NCI-H748 (cell line): Measurements from ENCODE around the gene TECTA.

Experiments
- DNase-seq: peaks from one replicate; lab custom pipeline; 2025; ENCODE audit not compliant: unreplicated experiment; lab: John Stamatoyannopoulos, UW

TECTA gene

DNA sequence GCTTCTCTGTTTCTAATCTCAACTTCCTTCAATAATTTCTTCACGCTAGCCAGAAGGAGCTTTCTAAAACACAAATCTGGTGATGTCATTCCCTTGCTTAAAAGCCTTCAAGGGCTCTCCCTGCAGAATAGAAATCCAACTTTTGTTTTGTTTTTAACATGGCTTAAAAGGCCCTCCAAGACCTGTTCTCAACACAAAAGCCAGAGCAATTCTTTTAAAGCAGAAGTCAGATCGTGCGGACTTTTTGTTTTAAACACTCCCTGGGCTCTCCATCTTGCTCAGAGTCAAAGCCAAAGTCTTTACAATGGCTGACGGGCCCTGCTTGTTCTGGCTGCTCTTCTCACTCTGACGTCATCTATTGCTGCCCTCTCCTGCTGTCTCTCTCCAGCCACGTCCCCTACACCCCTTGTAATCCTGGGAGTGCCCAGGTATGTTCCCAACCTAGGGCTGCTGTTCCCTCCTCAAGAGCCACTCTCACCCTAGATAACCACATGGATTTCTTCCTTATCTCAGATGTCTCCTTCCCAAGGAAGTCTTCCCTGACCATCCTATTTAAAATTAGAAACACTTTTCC, 22.5 kb downstream of the TECTA start:
- no peak for DNase-seq

DNA sequence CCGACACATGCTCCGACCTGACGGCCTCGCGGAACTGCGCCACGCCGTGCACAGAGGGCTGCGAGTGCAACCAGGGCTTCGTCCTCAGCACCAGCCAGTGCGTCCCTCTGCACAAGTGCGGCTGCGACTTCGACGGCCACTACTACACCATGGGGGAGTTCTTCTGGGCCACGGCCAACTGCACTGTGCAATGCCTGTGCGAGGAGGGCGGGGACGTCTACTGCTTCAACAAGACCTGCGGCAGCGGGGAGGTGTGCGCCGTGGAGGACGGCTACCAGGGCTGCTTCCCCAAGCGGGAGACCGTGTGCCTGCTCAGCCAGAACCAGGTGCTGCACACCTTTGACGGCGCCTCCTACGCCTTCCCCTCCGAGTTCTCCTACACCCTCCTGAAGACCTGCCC, 26.8 kb downstream of the TECTA start:
- no peak for DNase-seq

DNA sequence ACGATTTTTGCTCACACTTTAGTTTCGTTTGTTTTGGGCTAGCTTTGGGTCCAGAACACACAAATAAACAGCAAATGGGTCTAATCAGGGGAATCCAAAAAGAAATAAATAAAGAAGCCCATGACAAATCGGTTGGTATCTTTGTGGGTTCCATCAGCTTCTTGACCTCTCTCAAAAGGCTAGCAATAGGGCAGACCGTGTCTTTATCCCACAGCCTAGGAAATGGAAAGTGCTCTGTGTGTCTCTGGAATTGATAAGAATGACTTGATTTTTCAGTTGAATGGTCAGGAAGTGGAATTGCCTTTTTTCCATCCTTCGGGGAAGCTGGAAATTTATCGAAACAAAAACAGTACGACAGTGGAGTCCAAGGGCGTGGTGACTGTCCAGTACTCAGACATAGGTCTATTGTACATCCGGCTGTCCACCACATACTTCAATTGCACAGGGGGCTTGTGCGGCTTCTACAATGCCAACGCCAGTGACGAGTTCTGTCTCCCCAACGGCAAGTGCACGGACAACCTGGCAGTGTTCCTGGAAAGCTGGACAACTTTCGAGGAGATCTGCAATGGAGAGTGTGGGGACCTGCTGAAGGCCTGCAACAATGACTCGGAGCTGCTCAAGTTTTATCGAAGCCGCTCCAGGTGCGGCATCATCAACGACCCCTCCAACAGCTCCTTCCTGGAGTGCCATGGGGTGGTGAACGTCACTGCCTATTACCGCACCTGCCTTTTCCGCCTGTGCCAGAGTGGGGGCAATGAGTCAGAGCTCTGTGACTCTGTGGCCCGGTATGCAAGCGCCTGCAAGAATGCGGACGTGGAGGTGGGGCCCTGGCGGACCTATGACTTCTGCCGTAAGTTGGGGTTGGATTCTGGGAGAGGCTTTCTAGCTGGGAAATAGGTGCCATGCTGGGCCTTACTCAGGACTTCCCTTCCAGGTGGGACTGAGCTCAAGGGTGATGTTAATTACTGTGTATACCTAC, 28.6 kb downstream of the TECTA start:
- no peak for DNase-seq

DNA sequence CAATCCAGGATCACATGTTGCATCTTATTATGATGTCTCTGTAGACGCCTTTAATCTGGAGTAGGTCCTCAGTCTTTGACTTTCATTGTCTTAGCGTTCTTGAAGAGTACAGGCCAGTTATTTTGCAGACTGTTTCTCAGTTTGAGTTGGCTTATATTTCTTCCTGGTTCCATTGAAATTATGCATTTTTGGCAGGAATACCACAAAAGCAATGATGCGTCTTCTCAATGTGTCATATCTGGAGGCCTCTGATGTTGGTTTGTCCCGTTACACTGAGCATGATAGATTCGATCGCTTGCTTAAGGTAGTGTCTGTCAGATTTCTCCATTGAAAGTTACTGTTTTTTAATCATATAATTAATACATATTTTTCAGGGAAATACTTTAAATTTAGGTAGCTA, 30.6 kb downstream of the TECTA start:
- no peak for DNase-seq

DNA sequence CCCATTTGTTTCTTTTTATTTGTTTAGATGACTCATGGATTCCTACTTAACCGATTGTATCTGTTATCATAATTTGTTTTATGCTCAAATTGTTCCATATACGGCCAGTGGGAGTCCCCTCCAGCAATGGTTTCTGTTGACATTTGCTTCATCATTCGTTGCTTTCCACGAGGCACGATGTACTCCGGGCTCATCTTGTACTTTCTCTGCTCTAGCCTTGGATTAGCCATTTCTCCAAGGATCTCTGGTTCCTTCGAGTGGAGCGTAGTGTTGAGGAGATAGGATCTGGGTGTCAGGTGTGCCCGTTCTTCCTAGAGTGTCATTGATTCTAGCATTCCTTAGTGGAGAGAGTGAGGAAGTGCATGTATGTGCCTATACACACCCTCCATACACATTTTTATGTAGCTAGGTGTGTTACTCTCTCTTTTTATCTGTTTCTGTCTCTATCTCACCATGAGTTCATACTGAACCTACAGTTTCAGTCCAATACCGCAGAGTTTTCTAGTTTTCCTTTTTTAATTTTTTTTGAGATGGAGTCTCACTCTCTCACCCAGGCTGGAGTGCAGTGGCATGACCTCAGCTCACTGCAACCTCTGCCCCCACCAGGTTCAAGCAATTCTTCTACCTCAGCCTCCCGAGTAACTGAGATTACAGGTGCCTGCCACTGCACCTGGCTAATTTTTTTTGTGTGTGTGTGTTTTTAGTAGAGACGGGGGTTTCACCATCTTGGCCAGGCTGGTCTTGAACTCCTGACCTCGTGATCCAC, 31.4 kb downstream of the TECTA start:
- peak; percentile 11 for DNase-seq

DNA sequence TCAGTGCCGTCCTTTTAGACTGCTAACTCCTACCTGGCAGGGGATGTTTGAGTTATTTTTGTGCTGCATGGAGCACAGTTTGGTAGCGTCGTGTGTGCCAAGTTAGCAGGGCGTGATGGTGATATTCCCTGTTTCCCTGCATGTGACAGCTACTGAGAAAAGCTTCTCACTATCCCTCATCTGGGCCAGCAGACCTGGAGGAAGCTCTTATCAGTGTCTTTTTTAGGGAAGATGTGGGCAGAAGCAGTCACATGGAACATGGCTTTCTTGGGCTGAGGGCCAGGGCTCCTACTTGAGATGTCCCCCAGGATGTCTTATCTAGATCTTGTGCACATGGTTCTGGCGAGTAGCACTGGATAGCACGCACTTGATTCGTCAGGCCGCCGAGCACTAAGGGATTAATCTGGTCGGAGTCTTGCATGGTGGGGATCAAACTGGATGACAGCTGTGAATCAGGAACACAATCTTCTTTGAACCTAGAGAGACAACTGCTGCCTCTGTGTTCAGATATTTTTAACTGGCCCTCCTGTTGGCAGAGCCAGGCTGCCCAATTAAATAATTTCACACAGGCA, 33.8 kb downstream of the TECTA start:
- no peak for DNase-seq

DNA sequence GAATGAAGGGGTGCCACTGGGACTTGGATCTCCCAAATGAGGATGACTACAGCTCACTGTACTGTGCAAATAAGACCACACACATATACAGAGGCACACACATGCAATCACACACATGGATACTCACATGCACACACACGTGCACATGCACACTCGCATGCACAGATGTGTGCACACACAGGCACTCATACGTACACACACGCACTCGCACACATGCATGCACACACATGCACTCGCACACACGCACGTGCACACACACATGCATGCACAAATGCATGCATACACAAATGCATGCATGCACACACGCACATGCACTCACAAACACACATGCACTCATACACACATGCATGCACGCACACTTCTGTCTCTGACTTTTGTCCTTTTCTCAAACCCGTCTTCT, 36.0 kb downstream of the TECTA start:
- DNase-seq, result no peak

DNA sequence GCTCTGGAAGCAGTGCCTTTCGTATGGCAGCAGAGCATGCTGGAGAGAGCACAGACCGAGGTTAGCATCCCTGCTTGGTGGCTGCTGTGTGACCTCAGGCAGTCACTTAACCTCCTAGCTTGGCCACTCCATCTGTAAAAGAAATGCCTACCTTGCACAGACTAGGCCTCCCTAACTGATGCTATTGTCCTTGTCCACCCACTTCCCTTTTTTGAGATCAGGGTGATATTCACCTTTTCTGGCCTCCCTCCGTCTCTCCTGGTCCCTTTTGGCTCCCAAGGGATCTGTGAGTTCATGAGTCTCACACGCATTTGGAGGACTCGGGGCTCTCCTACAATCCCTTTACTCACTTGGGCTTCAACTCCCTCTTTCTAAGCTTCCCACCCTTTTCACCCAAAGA, 37.2 kb downstream of the TECTA start:
- no peak for DNase-seq

DNA sequence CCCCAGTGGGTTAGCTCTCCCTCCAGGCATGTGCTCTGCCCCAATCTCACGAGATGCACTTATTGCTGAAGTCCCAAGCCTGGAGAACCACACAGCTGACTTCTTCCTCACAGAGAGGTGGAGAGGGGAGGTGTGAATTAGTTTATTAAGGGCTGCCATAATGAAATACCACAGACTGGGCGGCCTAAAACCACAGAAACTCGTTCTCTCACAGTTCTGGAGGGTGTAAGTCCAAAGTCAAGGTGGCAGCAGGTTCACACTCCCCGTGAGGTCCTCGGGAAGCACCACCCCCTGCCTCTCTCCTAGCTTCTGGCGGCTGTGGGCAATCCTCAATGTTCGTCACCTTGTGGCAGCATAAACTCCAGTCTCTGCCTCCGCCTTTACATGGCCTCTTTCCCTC, 39.3 kb downstream of the TECTA start:
- DNase-seq, result no peak

DNA sequence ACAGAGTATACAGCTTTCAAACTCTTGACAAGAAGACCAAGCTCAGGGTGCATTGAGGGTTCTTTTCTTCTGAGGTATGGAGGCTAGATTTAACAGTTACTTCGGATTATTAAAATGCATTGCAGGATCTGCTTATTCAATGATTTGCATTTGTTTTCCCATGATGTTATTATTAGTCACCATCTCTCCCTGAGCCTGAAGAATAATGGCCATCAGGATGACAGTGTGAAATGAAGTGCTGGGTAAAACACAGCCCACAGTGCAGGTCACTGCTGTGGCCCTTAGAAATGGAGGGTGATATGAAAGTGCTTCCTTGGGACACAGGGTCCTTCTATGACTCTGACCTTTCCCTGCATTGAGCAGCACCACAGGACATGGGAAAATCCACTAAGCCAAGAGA, 40.0 kb downstream of the TECTA start:
- no peak for DNase-seq

DNA sequence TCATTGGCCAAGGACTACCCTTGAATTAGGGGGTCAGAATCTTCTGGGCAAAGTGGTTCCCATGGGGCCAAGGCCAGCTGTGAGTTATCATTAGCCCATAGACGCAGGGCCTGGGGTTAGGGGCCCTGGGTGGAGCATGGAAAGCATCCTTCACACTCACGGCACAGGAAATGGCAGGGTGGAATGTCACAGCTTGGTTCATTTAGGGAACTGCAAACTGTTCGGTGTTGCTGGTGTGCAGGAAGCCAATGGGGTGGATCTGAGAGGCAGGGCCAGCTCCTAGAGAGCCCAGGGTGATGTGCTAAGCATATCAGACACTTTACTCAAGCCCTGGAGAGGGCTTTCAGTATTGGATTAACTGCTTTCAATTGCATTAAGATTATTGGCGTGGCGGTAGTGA, 42.9 kb downstream of the TECTA start:
- no peak for DNase-seq

DNA sequence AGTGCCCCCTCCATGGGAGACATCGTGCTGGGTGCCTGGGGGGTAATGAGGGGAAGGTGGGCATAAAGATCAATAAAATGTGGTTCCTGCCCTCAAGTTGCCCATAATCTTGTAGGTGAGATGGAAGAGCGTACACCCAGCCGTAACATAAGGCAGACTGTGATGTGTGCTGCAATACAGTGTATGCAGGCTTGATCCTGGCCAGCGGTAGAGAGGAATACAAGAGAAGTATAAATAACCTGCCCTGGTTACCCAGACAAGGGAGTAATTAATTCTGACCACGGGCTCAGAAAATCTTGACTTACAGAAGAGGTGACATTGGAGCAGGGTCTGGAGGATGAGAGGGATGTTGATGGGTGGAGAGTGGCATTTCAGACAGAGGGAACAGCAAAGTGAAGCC, 43.7 kb downstream of the TECTA start:
- DNase-seq, result no peak

DNA sequence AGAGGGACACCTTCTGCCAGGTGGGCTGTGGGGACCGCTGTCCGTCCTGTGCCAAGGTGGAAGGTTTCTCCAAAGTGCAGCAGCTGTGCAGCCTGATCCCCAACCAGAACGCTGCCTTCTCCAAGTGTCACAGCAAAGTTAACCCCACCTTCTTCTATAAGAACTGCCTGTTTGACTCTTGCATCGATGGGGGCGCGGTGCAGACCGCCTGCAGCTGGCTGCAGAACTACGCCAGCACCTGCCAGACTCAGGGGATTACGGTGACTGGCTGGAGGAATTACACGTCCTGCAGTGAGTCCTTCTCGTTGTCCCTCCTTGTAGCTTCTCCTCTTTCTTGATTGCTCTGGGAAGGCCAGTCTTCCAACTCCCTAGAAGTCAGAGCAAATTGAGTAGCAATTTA, 44.8 kb downstream of the TECTA start:
- no peak for DNase-seq

DNA sequence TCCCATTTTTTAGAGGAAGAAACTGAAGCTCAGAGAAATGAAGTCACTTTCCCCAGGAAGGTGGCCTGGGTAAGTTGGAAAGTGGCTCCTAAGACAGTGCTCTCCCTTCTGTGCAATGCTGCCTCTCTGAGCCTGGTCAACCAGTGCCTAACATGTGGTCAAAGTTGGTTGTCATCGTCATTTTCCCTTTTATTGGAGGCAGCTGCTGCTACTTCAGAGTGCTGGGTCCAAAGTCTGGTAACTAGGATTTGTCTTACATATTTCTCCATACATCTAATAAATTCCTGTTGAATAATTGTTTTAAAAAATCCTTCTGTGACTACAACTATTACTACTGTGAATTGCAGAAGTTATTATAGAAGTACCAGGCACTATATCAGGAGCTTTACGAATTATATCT, 48.1 kb downstream of the TECTA start:
- no peak for DNase-seq

DNA sequence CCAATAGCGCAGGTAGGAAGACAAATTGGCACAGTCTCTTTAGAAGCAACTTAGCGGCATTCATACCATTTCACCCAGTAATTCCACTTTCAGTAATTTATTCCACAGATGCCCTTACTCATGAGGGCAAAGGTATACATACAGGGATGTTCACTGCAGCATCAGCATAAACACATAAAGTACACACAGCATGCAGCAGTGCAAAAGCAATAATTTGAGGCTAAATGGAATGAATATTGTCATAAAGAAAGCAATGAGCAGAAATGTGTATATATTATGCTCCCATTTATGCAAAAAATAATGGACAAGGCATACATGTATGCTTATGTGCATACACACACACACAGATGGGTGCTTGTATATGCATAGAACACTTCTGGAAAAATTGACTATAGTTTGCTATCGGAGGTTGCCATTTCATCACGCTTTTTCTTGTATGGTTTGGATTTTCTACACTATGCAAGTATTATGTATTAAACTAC, 50.2 kb downstream of the TECTA start:
- no peak for DNase-seq

DNA sequence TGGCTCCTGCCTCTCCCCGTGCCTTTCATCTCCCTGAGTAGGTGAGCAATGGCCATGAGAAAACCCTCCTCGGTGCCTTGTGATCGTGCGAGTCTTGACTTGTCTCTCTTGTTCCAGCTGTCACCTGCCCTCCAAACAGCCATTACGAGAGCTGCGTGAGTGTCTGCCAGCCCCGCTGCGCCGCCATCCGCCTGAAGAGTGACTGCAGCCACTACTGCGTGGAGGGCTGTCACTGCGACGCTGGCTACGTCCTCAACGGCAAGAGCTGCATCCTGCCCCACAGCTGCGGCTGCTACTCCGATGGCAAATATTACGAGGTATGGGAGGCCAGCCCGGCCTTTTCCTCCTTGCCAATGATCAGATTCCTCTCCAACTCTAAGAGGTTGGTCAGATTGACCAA, 51.7 kb downstream of the TECTA start:
- peak; percentile 88 for DNase-seq

DNA sequence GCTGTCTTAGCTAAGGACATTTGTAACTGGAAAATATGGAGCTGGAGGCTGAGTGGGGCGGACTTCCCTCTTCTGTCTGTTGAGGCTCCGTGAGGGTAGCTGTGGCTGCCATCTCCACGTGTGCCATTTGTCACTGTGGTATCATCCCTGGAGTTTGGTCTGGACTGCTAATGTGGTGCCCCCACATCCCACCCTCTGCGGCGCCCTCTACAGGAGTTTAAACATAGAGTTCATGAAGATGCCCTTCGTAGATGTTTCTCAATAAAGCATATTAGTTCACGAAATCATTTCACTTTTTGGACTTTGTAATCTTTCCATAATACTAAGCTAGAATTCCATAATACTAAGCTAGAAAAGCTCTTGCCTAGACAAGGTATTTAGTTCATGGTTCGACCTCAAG, 52.4 kb downstream of the TECTA start:
- peak; percentile 30 for DNase-seq

DNA sequence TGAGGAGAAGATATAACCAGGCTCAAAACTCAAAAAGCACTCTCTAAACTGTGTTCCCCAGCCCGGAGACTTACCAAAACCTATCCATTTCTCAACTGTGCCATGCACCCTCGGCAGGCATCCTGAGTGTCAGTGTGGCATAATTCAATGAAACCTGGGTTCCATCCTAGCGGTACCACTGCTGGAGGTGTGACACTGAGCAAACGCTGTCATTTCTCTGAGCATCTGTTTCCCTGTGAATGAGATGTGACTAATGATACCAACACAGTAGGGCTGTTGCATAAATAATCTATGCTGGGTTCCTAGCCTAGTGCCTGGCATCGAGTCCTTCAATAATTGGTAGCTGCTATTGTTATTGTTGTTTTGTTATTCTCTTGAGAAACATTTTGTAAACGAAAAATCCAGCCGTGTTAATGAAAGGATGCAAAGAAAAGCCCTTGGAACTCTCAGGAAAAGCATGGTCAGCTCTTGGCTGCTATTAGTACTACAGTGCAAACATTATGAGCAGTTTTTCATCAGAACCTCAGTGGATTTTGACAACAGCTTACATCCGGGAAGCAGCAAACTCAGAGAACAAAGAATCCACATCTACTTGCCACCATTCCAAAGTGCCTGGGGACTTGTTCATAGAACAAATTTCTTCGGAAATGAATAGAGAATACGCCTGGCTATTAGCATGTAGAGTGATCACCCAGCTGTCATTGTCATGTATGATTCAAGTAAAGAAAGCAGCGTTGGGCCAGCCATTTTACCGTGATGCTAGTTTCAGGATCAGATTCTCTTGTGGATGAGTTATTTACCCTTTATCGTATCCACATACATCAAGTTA, 53.7 kb downstream of the TECTA start:
- no peak for DNase-seq

DNA sequence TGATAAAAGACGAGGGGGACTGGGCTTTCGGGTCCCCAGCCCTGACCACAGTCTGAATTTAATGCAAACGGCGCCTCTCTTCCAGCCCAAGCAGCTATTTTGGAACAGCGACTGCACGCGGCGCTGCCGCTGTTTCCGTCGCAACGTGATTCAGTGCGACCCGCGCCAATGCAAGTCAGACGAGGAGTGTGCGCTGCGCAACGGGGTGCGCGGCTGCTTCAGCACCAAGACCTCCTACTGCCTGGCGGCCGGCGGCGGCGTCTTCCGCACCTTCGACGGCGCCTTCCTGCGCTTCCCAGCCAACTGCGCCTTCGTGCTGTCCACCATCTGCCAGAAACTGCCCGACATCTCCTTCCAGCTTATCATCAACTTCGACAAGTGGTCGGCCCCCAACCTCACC, 56.7 kb downstream of the TECTA start:
- DNase-seq, result no peak

DNA sequence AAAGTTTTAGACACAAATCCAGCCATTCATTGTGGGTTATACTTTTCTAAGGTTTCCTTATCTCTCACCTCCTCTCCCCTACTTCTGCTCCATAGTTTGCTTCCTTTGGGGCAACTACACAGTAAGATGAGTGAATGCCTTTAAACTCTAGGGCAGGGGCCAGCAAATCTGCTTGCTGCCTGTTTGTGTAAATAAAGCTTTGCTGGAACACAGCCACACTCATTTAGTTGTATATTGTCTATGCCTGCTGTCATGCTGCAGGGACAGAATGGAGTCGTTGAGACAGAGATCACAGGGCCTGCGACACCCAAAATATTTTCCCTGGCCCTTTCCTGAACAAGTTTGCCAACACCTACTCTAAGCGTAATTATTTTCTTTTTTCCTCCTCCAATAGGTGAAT, 58.7 kb downstream of the TECTA start:
- DNase-seq, result peak; percentile 3
